ENCODE measurements around the gene AKIP1.

DNA sequence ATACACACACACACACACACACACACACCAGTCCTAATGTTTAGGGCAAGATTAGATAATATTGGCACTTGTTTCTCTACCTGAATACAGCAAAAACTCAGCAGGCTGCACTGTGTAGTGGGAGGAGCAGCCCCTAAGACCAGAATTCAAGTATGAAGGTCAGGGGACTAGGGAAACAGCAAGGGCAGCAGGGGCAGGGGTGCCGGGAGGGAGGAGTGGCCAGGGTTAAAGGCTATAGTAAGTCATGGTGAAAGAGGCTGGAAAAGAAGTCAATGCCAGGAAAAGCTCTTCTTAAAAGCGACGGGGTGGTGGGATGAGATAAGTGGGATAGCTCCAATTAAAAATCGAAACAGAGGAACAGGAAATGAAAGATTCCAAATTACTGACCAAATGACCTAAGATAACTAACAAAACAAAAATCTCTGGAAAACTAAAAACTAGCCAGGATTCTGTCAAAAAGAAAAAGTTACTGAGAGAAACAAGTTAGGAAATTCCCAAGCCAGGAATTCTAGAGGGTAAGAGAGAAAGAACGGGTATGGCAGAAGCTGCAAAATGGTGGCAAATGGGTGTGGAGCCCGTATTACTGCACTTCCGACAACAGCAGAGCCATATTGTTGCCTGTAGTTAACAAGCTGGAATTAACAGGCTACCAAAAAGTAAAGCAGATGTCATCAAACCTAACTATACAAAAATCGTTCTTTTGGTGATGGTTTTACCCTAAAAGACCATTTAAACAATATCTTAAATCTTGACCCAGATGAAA, 30.5 kb downstream of the AKIP1 start:
- TF ChIP-seq, protein P1, sequence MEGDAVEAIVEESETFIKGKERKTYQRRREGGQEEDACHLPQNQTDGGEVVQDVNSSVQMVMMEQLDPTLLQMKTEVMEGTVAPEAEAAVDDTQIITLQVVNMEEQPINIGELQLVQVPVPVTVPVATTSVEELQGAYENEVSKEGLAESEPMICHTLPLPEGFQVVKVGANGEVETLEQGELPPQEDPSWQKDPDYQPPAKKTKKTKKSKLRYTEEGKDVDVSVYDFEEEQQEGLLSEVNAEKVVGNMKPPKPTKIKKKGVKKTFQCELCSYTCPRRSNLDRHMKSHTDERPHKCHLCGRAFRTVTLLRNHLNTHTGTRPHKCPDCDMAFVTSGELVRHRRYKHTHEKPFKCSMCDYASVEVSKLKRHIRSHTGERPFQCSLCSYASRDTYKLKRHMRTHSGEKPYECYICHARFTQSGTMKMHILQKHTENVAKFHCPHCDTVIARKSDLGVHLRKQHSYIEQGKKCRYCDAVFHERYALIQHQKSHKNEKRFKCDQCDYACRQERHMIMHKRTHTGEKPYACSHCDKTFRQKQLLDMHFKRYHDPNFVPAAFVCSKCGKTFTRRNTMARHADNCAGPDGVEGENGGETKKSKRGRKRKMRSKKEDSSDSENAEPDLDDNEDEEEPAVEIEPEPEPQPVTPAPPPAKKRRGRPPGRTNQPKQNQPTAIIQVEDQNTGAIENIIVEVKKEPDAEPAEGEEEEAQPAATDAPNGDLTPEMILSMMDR (IDR thresholded peaks at IDR 0.05; ENCODE audit: borderline replicate concordance, extremely low read depth, low read length, poor library complexity, severe bottlenecking): no peak
- no peak for TF ChIP-seq EZH2 (IDR thresholded peaks at IDR 0.05; ENCODE audit: borderline replicate concordance, low read depth, low read length, severe bottlenecking)

Measured in DND-41 (cell line).